HCT116 (cell line): ENCODE data around the gene MIPEP. TPM values are rescaled to one million over a fixed set of nuclear protein-coding genes. Genes with fewer than 3 reads are reported as not detected.

Experiments
- ATAC-seq: fragments of 200-7000 bp; cut with Tn5 transposase; 2 replicates; pipeline ENCODE4 v1.9.1; 2020; ENCODE audit warnings: mild to moderate bottlenecking, moderate library complexity
- BruUV-seq: library from RNA; stranded (reverse); fragments of 400-500 nt; replicated peaks from 2 replicates; lab custom pipeline; 2021; lab: Mats Ljungman, UMichigan
- CTCF ChIA-PET: fragments of 300-600 bp; sonication (Branson Sonifier 250); formaldehyde crosslinking; loops from one replicate; lab custom pipeline; 2021; ENCODE audit warnings: antibody characterized with exemption; lab: Charles Lee
- POLR2A ChIA-PET: fragments of 300-600, 350-600 bp; sonication (Branson Sonifier 250); formaldehyde crosslinking; loops from one replicate; lab custom pipeline; 2021; ENCODE audit warnings: antibody characterized with exemption; lab: Charles Lee
- RAD21 ChIA-PET, 2 experiments: fragments of 300-600 bp; sonication (Branson Sonifier 250); formaldehyde crosslinking; loops; one replicate each; lab custom pipeline; 2023; ENCODE audit warnings: low total read pairs in 2 of 2; ENCODE audit not compliant: uncharacterized antibody in 2 of 2, unreplicated experiment in 2 of 2, low non-redundant PET in 1 of 2; lab: Charles Lee
- DNase-seq: peaks from one replicate; pipeline ENCODE4 v3.0.0-alpha.2; 2010; ENCODE audit warnings: low read depth, low spot score
- H2AFZ ChIP-seq: fragments of 200-600 bp; shearing (Covaris generic), sonication (generic); 2 replicates; pipeline ENCODE4 v1.6.1; 2017; ENCODE audit warnings: low read depth, mixed run types, mixed read lengths, antibody characterized with exemption, low read length; ENCODE audit not compliant: poor library complexity, severe bottlenecking
- H3K27ac ChIP-seq: 2 replicates; pipeline ENCODE4 v1.5.1; 2012; ENCODE audit warnings: low read depth, low read length
- H3K27me3 ChIP-seq: fragments of 200-600 bp; sonication (generic); 2 replicates; pipeline ENCODE4 v1.6.1; 2016; ENCODE audit warnings: mixed run types, low read length, mixed read lengths; ENCODE audit not compliant: insufficient read depth
- H3K36me3 ChIP-seq, 2 experiments: fragments of 200-500 bp in 1 of 2; fragments of 200-600 bp in 1 of 2; sonication (Bioruptor generic) in 1 of 2; sonication (generic) in 1 of 2; 2 replicates each; pipeline versions ENCODE4 v1.5.1 to v1.6.1; 2014 to 2016; ENCODE audit warnings: low read length in 2 of 2, inconsistent platforms in 1 of 2, mixed read lengths in 1 of 2, mixed run types in 1 of 2; ENCODE audit not compliant: insufficient read depth in 2 of 2, control insufficient read depth in 1 of 2
- H3K4me1 ChIP-seq, 2 experiments: fragments of 200-600 bp in 1 of 2; sonication (generic) in 1 of 2; 2 replicates each; pipeline versions ENCODE4 v1.5.1 to v1.6.1; 2012 to 2017; ENCODE audit warnings: low read length in 2 of 2, inconsistent platforms in 1 of 2, mild to moderate bottlenecking in 1 of 2, mixed read lengths in 1 of 2, mixed run types in 1 of 2, moderate library complexity in 1 of 2; ENCODE audit not compliant: insufficient read depth in 2 of 2, control insufficient read depth in 1 of 2
- H3K4me2 ChIP-seq: fragments of 200-600 bp; sonication (generic); 2 replicates; pipeline ENCODE4 v1.6.1; 2017; ENCODE audit warnings: mixed run types, low read length, mixed read lengths
- H3K4me3 ChIP-seq, 2 experiments: fragments of 200-600 bp in 1 of 2; sonication (generic) in 1 of 2; replicated peaks in 1 of 2; 2 replicates each; pipeline ENCODE4 v1.5.1; 2011 to 2016; ENCODE audit warnings: low read length in 2 of 2, control low read depth in 1 of 2, low read depth in 1 of 2, mild to moderate bottlenecking in 1 of 2, mixed read lengths in 1 of 2, mixed run types in 1 of 2
- H3K79me2 ChIP-seq: fragments of 200-600 bp; sonication (generic); 2 replicates; pipeline ENCODE4 v1.6.1; 2017; ENCODE audit warnings: mild to moderate bottlenecking, mixed run types, low read length, moderate library complexity, mixed read lengths; ENCODE audit not compliant: insufficient read depth
- H3K9ac ChIP-seq: fragments of 200-600 bp; sonication (generic); 2 replicates; pipeline ENCODE4 v1.6.1; 2016; ENCODE audit warnings: low read length, mixed read lengths
- H3K9me2 ChIP-seq: fragments of 200-600 bp; sonication (generic), shearing (Covaris generic); 2 replicates; pipeline ENCODE4 v1.6.1; 2017; ENCODE audit warnings: mixed run types, mild to moderate bottlenecking, moderate library complexity; ENCODE audit not compliant: insufficient read depth
- H3K9me3 ChIP-seq, 2 experiments: fragments of 200-500 bp in 1 of 2; fragments of 200-600 bp in 1 of 2; sonication (Bioruptor generic) in 1 of 2; sonication (generic) in 1 of 2; 2 replicates each; pipeline ENCODE4 v1.6.1; 2014 to 2017; ENCODE audit warnings: low read length in 2 of 2, mixed read lengths in 2 of 2, inconsistent platforms in 1 of 2, low read depth in 1 of 2, mild to moderate bottlenecking in 1 of 2, mixed run types in 1 of 2, moderate library complexity in 1 of 2; ENCODE audit not compliant: control insufficient read depth in 1 of 2, insufficient read depth in 1 of 2
- H4K20me1 ChIP-seq: fragments of 200-600 bp; sonication (generic), shearing (Covaris generic); 2 replicates; pipeline ENCODE4 v1.6.1; 2017; ENCODE audit warnings: mixed run types, mild to moderate bottlenecking, moderate library complexity; ENCODE audit not compliant: insufficient read depth
- CBX3 ChIP-seq: IDR thresholded peaks from 2 replicates; pipeline ENCODE4 v1.6.1; 2012; ENCODE audit warnings: low read depth
- CEBPB ChIP-seq: IDR thresholded peaks from 2 replicates; pipeline ENCODE4 v1.6.1; 2012; ENCODE audit warnings: low read depth
- CTCF ChIP-seq, 3 experiments: fragments of 200-600 bp in 1 of 3; sonication (generic) in 1 of 3; IDR thresholded peaks in 2 of 3; conservative IDR thresholded peaks in 1 of 3; 2 replicates each; pipeline ENCODE4 v1.5.1; 2012 to 2017; ENCODE audit warnings: low read depth in 2 of 3, low read length in 2 of 3, antibody characterized with exemption in 1 of 3, borderline replicate concordance in 1 of 3, control low read depth in 1 of 3, mild to moderate bottlenecking in 1 of 3, mixed read lengths in 1 of 3, mixed run types in 1 of 3, moderate library complexity in 1 of 3; ENCODE audit not compliant: insufficient read depth in 1 of 3
- EGR1 ChIP-seq: IDR thresholded peaks from 2 replicates; pipeline ENCODE4 v1.6.1; 2012; ENCODE audit warnings: low read depth
- ELF1 ChIP-seq: IDR thresholded peaks from 2 replicates; pipeline ENCODE4 v1.6.1; 2012; ENCODE audit warnings: low read depth, borderline replicate concordance
- EZH2phosphoT487 ChIP-seq: fragments of 200-600 bp; IDR thresholded peaks from 2 replicates; pipeline ENCODE4 v1.6.1; 2018; ENCODE audit warnings: antibody characterized with exemption, borderline replicate concordance
- JUND ChIP-seq: IDR thresholded peaks from 2 replicates; pipeline ENCODE4 v1.6.1; 2012
- MAX ChIP-seq: IDR thresholded peaks from 2 replicates; pipeline ENCODE4 v1.6.1; 2012
- POLR2A ChIP-seq: IDR thresholded peaks from 2 replicates; pipeline ENCODE4 v1.7.0; 2011; ENCODE audit warnings: borderline replicate concordance; ENCODE audit not compliant: insufficient read depth, insufficient read length; ENCODE audit errors: extremely low read depth
- POLR2AphosphoS5 ChIP-seq: IDR thresholded peaks from 2 replicates; pipeline ENCODE4 v1.6.1; 2011; ENCODE audit warnings: mild to moderate bottlenecking, low read depth, low read length, moderate library complexity
- RAD21 ChIP-seq: IDR thresholded peaks from 2 replicates; pipeline ENCODE4 v1.6.1; 2012; ENCODE audit warnings: low read depth, mild to moderate bottlenecking
- SP1 ChIP-seq: IDR thresholded peaks from 2 replicates; pipeline ENCODE4 v1.6.1; 2012; ENCODE audit warnings: low read depth
- ZFX ChIP-seq: fragments of 450-650 bp; IDR thresholded peaks from 2 replicates; pipeline ENCODE4 v1.6.1; 2017
- ZNF274 ChIP-seq: fragments of 200-500 bp; sonication (Bioruptor generic); IDR thresholded peaks from 2 replicates; pipeline ENCODE4 v1.6.1; 2014; ENCODE audit warnings: mild to moderate bottlenecking, low read depth, low read length, inconsistent platforms
- intact Hi-C: fragments of 100-400 bp; cut with micrococcal nuclease; formaldehyde crosslinking; loops from 2 replicates; pipeline ENCODE4 v1.10.0; 2022
- total RNA-seq: library from RNA; stranded (reverse); gene quantifications from one replicate; pipeline ENCODE4 v1.2.1, GENCODE V29; 2021; ENCODE audit not compliant: unreplicated experiment
- TF ChIP-seq, protein P1 (sequence below): IDR thresholded peaks from 2 replicates; pipeline ENCODE4 v1.6.1; 2012
- TF ChIP-seq, protein P2 (sequence below): IDR thresholded peaks from 2 replicates; pipeline ENCODE4 v1.6.1; 2011; ENCODE audit warnings: mild to moderate bottlenecking, low read length, moderate library complexity; ENCODE audit not compliant: insufficient replicate concordance; ENCODE audit errors: extremely low read depth
- TF ChIP-seq, protein P3 (sequence below): IDR thresholded peaks from 2 replicates; pipeline ENCODE4 v1.6.1; 2012; ENCODE audit warnings: low read depth

MIPEP gene
- total RNA-seq, 1 experiment from 2014 or later, result 33.3 TPM

GRCh38 chr13:23697772-23698313, 191.4 kb downstream of the MIPEP start:
- no peak overlapping the region for H3K4me3 ChIP-seq
- RAD21 ChIA-PET, result no interaction called here
- no peak overlapping the region for H2AFZ ChIP-seq
- no peaks in the 10 kb centered on the region for H3K4me1 ChIP-seq
- H3K9me2 ChIP-seq, result no peaks in the 10 kb centered on the region
- TF ChIP-seq JUND (no peak), CBX3 (no peak), CEBPB (no peak), POLR2A (no peak), ZFX (no peak), ELF1 (no peak), ZNF274 (no peak), RAD21 (no peak), CTCF (IDR thresholded peaks at IDR 0.05 in 2 of 3, conservative IDR thresholded peaks at IDR 0.05 in 1 of 3; ENCODE audit: borderline replicate concordance in 1 of 3, insufficient read depth in 1 of 3, low read depth in 2 of 3, low read length in 2 of 3) (no peak), SP1 (no peak), MAX (no peak), POLR2AphosphoS5 (no peak), EGR1 (no peak), EZH2phosphoT487 (no peak)
- TF ChIP-seq, protein P1, sequence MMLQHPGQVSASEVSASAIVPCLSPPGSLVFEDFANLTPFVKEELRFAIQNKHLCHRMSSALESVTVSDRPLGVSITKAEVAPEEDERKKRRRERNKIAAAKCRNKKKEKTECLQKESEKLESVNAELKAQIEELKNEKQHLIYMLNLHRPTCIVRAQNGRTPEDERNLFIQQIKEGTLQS, result no peak
- TF ChIP-seq, protein P2, sequence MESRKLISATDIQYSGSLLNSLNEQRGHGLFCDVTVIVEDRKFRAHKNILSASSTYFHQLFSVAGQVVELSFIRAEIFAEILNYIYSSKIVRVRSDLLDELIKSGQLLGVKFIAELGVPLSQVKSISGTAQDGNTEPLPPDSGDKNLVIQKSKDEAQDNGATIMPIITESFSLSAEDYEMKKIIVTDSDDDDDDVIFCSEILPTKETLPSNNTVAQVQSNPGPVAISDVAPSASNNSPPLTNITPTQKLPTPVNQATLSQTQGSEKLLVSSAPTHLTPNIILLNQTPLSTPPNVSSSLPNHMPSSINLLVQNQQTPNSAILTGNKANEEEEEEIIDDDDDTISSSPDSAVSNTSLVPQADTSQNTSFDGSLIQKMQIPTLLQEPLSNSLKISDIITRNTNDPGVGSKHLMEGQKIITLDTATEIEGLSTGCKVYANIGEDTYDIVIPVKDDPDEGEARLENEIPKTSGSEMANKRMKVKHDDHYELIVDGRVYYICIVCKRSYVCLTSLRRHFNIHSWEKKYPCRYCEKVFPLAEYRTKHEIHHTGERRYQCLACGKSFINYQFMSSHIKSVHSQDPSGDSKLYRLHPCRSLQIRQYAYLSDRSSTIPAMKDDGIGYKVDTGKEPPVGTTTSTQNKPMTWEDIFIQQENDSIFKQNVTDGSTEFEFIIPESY, result no peak
- TF ChIP-seq, protein P3, sequence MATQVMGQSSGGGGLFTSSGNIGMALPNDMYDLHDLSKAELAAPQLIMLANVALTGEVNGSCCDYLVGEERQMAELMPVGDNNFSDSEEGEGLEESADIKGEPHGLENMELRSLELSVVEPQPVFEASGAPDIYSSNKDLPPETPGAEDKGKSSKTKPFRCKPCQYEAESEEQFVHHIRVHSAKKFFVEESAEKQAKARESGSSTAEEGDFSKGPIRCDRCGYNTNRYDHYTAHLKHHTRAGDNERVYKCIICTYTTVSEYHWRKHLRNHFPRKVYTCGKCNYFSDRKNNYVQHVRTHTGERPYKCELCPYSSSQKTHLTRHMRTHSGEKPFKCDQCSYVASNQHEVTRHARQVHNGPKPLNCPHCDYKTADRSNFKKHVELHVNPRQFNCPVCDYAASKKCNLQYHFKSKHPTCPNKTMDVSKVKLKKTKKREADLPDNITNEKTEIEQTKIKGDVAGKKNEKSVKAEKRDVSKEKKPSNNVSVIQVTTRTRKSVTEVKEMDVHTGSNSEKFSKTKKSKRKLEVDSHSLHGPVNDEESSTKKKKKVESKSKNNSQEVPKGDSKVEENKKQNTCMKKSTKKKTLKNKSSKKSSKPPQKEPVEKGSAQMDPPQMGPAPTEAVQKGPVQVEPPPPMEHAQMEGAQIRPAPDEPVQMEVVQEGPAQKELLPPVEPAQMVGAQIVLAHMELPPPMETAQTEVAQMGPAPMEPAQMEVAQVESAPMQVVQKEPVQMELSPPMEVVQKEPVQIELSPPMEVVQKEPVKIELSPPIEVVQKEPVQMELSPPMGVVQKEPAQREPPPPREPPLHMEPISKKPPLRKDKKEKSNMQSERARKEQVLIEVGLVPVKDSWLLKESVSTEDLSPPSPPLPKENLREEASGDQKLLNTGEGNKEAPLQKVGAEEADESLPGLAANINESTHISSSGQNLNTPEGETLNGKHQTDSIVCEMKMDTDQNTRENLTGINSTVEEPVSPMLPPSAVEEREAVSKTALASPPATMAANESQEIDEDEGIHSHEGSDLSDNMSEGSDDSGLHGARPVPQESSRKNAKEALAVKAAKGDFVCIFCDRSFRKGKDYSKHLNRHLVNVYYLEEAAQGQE, result no peak
- TF ChIP-seq, all 23 proteins: peak for 0
- no peak for ATAC-seq
- intact Hi-C loops, result no loop called here
- Histone ChIP-seq H3K9me3 (no peaks in the 10 kb centered on the region), H3K4me2 (no peak overlapping the region), H3K9ac (no peak overlapping the region), H4K20me1 (no peaks in the 10 kb centered on the region), H3K27me3 (no peaks in the 10 kb centered on the region), H3K79me2 (no peaks in the 10 kb centered on the region), H3K36me3 (no peaks in the 10 kb centered on the region), H3K27ac (no peak overlapping the region)
- ChIA-PET CTCF (no interaction called here), POLR2A (no interaction called here)
- BruUV-seq, result no TSS peak
- DNase-seq, result no peak
